GM12878 (cell line): Measurements from ENCODE around the gene LDLRAD4. TPM values are rescaled to one million over a fixed set of nuclear protein-coding genes. Genes with fewer than 3 reads are reported as not detected.

Experiments
- CBFB ChIP-seq: IDR thresholded peaks from 2 replicates; pipeline ENCODE4 v1.6.1; 2016; ENCODE audit warnings: antibody characterized with exemption, low read depth
- GATAD2B ChIP-seq: fragments of 450-650 bp; conservative IDR thresholded peaks from 2 replicates; pipeline ENCODE4 v1.6.1; 2017; ENCODE audit warnings: low read depth, mild to moderate bottlenecking, moderate library complexity
- IKZF2 ChIP-seq, 2 experiments: fragments of 450-650 bp; IDR thresholded peaks; 2 replicates each; pipeline ENCODE4 v1.6.1; 2017; ENCODE audit warnings: mild to moderate bottlenecking in 2 of 2, moderate library complexity in 2 of 2
- MTA2 ChIP-seq: fragments of 450-650 bp; IDR thresholded peaks from 2 replicates; pipeline ENCODE4 v1.6.1; 2016; ENCODE audit warnings: low read depth, mild to moderate bottlenecking, moderate library complexity
- NBN ChIP-seq: fragments of 450-650 bp; IDR thresholded peaks from 2 replicates; pipeline ENCODE4 v1.6.1; 2016
- RUNX3 ChIP-seq: IDR thresholded peaks from 2 replicates; pipeline ENCODE4 v1.6.1; 2012; ENCODE audit warnings: low read length, inconsistent platforms
- SIX5 ChIP-seq: IDR thresholded peaks from 2 replicates; pipeline ENCODE4 v1.6.1; 2011; ENCODE audit warnings: mild to moderate bottlenecking, low read depth, low read length, moderate library complexity; ENCODE audit not compliant: severe bottlenecking
- SPI1 ChIP-seq: IDR thresholded peaks from 2 replicates; pipeline ENCODE4 v1.6.1; 2011; ENCODE audit warnings: low read depth, mild to moderate bottlenecking, low read length, moderate library complexity, borderline replicate concordance; ENCODE audit not compliant: insufficient read depth
- STAT1 ChIP-seq: fragments of 450-650 bp; conservative IDR thresholded peaks from 2 replicates; pipeline ENCODE4 v1.6.1; 2014; ENCODE audit warnings: antibody characterized with exemption, mild to moderate bottlenecking
- TARDBP ChIP-seq: IDR thresholded peaks from 2 replicates; pipeline ENCODE4 v1.6.1; 2016; ENCODE audit warnings: borderline replicate concordance
- ZZZ3 ChIP-seq: IDR thresholded peaks from 2 replicates; pipeline ENCODE4 v1.6.1; 2011; ENCODE audit warnings: low read depth; ENCODE audit not compliant: control insufficient read depth, insufficient read length
- polyA plus RNA-seq, 11 experiments: library from polyadenylated mRNA; depleted of rRNA in 4 of 11; unstranded in 6 of 11; stranded (reverse) in 5 of 11; fragments of >200 nt; fragmentation: Nextera tagmentation in 4 of 11; fragmentation: Illumina TruSeq in 1 of 11; extraction: Ambion mirVana in 4 of 11; extraction: Trizol in 1 of 11; gene quantifications; 1 replicate in 1 of 11; 2 replicates in 10 of 11; pipeline versions ENCODE4 v1.2.1 to v1.2.3, GENCODE V29; 2011 to 2016; ENCODE audit warnings: inconsistent platforms in 2 of 11, missing spikeins in 2 of 11, low read depth in 1 of 11
- total RNA-seq, 4 experiments: library from RNA; depleted of rRNA in 3 of 4; stranded (reverse); fragments of >200 nt in 3 of 4; fragmentation: Illumina TruSeq in 1 of 4; extraction: Trizol in 1 of 4; gene quantifications; 2 replicates each; pipeline versions ENCODE4 v1.2.1 to v1.2.3, GENCODE V29; 2013 to 2021
- TF ChIP-seq, protein P1 (sequence below): fragments of 450-650 bp; formaldehyde crosslinking; IDR thresholded peaks from 2 replicates; pipeline ENCODE4 v1.5.0; 2022; ENCODE audit warnings: mild to moderate bottlenecking, missing genetic modification characterization
- TF ChIP-seq, protein P2 (sequence below): fragments of 450-650 bp; IDR thresholded peaks from 2 replicates; pipeline ENCODE4 v1.6.1; 2018; ENCODE audit warnings: mild to moderate bottlenecking, low read depth, moderate library complexity; ENCODE audit not compliant: partially characterized antibody
- TF ChIP-seq, protein P3 (sequence below): fragments of 450-650 bp; formaldehyde crosslinking; IDR thresholded peaks from 2 replicates; pipeline ENCODE4 v1.4.0; 2020; ENCODE audit warnings: mild to moderate bottlenecking, moderate library complexity
- TF ChIP-seq, protein P4 (sequence below): fragments of 450-650 bp; IDR thresholded peaks from 2 replicates; pipeline ENCODE4 v1.6.1; 2014; ENCODE audit warnings: mild to moderate bottlenecking
- TF ChIP-seq, protein P5 (sequence below): IDR thresholded peaks from 2 replicates; pipeline ENCODE4 v1.6.1; 2012; ENCODE audit warnings: low read depth, low read length, improper control_type of control experiment

The LDLRAD4 gene
- total and polyA plus RNA-seq, 10 of the 15 experiments (the other 5 are each of a cell fraction or from before 2014, with no cell fraction given) = 2.7 to 16.8 (median 11.2) TPM

DNA sequence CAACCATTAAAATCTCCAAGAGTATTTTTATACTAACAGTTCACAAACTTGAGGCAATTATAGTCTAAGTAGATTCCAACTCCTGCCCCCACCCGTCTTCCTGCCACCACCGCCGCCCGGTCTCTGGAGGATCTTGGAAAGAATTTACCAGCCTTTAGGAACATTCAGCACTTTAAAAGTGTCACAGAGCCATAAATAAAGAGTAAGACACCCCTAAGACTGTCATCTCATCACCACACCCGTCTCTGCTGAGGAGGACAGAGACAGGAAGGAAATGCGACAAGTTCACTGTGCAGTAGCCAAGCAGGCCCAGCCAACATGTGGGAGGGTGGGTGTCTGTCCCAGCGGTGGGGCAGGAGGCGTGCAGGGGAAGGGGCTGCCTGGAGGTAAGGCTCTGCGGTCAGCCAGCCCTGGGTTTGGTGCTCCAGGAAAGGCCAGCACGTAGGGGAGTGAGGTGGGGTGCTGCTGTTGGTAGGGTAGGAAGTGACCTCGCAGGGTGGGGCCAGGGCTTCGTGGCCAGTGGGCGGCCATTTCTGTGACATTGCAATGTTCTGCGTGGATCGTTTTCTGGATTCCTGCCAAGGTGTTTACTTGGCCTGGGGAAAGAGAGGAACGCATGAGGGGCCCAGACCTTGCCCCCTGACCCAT is 396.2 kb downstream of the LDLRAD4 start (continued):
- no peak; the same call in 1 of the 2 replicates for TF ChIP-seq NBN
- TF ChIP-seq, protein P1, sequence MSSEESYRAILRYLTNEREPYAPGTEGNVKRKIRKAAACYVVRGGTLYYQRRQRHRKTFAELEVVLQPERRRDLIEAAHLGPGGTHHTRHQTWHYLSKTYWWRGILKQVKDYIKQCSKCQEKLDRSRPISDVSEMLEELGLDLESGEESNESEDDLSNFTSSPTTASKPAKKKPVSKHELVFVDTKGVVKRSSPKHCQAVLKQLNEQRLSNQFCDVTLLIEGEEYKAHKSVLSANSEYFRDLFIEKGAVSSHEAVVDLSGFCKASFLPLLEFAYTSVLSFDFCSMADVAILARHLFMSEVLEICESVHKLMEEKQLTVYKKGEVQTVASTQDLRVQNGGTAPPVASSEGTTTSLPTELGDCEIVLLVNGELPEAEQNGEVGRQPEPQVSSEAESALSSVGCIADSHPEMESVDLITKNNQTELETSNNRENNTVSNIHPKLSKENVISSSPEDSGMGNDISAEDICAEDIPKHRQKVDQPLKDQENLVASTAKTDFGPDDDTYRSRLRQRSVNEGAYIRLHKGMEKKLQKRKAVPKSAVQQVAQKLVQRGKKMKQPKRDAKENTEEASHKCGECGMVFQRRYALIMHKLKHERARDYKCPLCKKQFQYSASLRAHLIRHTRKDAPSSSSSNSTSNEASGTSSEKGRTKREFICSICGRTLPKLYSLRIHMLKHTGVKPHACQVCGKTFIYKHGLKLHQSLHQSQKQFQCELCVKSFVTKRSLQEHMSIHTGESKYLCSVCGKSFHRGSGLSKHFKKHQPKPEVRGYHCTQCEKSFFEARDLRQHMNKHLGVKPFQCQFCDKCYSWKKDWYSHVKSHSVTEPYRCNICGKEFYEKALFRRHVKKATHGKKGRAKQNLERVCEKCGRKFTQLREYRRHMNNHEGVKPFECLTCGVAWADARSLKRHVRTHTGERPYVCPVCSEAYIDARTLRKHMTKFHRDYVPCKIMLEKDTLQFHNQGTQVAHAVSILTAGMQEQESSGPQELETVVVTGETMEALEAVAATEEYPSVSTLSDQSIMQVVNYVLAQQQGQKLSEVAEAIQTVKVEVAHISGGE = no peak
- TF ChIP-seq SPI1 = no peak; the same call in 1 of the 2 replicates
- TF ChIP-seq ZZZ3 = no peak
- no peak; the same call in 1 of the 2 replicates for TF ChIP-seq MTA2
- TF ChIP-seq, protein P2, sequence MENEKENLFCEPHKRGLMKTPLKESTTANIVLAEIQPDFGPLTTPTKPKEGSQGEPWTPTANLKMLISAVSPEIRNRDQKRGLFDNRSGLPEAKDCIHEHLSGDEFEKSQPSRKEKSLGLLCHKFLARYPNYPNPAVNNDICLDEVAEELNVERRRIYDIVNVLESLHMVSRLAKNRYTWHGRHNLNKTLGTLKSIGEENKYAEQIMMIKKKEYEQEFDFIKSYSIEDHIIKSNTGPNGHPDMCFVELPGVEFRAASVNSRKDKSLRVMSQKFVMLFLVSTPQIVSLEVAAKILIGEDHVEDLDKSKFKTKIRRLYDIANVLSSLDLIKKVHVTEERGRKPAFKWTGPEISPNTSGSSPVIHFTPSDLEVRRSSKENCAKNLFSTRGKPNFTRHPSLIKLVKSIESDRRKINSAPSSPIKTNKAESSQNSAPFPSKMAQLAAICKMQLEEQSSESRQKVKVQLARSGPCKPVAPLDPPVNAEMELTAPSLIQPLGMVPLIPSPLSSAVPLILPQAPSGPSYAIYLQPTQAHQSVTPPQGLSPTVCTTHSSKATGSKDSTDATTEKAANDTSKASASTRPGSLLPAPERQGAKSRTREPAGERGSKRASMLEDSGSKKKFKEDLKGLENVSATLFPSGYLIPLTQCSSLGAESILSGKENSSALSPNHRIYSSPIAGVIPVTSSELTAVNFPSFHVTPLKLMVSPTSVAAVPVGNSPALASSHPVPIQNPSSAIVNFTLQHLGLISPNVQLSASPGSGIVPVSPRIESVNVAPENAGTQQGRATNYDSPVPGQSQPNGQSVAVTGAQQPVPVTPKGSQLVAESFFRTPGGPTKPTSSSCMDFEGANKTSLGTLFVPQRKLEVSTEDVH = no peak
- TF ChIP-seq SIX5 = no peak
- no peak for TF ChIP-seq CBFB
- TF ChIP-seq STAT1 = no peak
- peak; percentile 20 to 25; a peak in 1 of 4 replicates for TF ChIP-seq IKZF2 (IDR thresholded peaks at IDR 0.05)
- TF ChIP-seq, protein P3, sequence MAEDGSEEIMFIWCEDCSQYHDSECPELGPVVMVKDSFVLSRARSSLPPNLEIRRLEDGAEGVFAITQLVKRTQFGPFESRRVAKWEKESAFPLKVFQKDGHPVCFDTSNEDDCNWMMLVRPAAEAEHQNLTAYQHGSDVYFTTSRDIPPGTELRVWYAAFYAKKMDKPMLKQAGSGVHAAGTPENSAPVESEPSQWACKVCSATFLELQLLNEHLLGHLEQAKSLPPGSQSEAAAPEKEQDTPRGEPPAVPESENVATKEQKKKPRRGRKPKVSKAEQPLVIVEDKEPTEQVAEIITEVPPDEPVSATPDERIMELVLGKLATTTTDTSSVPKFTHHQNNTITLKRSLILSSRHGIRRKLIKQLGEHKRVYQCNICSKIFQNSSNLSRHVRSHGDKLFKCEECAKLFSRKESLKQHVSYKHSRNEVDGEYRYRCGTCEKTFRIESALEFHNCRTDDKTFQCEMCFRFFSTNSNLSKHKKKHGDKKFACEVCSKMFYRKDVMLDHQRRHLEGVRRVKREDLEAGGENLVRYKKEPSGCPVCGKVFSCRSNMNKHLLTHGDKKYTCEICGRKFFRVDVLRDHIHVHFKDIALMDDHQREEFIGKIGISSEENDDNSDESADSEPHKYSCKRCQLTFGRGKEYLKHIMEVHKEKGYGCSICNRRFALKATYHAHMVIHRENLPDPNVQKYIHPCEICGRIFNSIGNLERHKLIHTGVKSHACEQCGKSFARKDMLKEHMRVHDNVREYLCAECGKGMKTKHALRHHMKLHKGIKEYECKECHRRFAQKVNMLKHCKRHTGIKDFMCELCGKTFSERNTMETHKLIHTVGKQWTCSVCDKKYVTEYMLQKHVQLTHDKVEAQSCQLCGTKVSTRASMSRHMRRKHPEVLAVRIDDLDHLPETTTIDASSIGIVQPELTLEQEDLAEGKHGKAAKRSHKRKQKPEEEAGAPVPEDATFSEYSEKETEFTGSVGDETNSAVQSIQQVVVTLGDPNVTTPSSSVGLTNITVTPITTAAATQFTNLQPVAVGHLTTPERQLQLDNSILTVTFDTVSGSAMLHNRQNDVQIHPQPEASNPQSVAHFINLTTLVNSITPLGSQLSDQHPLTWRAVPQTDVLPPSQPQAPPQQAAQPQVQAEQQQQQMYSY = no peak
- no peak for TF ChIP-seq TARDBP
- TF ChIP-seq, protein P4, sequence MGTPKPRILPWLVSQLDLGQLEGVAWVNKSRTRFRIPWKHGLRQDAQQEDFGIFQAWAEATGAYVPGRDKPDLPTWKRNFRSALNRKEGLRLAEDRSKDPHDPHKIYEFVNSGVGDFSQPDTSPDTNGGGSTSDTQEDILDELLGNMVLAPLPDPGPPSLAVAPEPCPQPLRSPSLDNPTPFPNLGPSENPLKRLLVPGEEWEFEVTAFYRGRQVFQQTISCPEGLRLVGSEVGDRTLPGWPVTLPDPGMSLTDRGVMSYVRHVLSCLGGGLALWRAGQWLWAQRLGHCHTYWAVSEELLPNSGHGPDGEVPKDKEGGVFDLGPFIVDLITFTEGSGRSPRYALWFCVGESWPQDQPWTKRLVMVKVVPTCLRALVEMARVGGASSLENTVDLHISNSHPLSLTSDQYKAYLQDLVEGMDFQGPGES = no peak
- TF ChIP-seq, protein P5, sequence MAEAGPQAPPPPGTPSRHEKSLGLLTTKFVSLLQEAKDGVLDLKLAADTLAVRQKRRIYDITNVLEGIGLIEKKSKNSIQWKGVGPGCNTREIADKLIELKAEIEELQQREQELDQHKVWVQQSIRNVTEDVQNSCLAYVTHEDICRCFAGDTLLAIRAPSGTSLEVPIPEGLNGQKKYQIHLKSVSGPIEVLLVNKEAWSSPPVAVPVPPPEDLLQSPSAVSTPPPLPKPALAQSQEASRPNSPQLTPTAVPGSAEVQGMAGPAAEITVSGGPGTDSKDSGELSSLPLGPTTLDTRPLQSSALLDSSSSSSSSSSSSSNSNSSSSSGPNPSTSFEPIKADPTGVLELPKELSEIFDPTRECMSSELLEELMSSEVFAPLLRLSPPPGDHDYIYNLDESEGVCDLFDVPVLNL = no peak
- peak; percentile 46; the same call in 1 of the 2 replicates for TF ChIP-seq GATAD2B
- TF ChIP-seq RUNX3 = no peak
